Measurements from ENCODE around the gene HEATR9. TPM values are rescaled to one million over a fixed set of nuclear protein-coding genes. Genes with fewer than 3 reads are reported as not detected.

HEATR9 gene
- total RNA-seq, 1 donor from 2014 or later = not detected

DNA sequence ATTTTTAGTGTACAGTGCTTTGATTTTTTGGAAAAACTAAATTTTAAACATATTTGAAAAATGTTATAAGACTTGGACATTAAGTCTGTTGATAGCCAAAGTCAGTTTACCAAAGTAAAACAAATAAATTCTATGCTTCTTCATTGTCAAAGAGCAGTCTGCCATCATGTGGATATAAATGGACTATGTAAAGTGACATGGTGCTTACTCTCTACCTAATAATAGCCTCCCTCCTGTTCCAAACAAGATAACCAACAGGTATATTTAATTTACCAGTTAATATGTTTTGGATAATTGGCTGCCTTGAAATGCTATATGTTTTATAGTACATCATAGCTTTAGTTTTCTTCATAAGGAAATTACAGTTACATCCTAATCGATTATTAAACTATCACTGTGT, 43.5 kb downstream of the HEATR9 start:
- H3K4me3 ChIP-seq (ENCODE audit: low read depth, low read length) = no peak overlapping the region
- no peak for TF ChIP-seq CTCF (conservative IDR thresholded peaks at IDR 0.05; ENCODE audit: low read depth, low read length)
- DNase-seq (ENCODE audit: low read depth) = no peak

GRCh38 chr17:35821308-35821707, 47.4 kb downstream of the HEATR9 start:
- no peak overlapping the region for H3K4me3 ChIP-seq (ENCODE audit: low read depth, low read length)
- no peak for TF ChIP-seq CTCF (conservative IDR thresholded peaks at IDR 0.05; ENCODE audit: low read depth, low read length)
- DNase-seq (ENCODE audit: low read depth) = no peak

GRCh38 chr17:35819455-35819854, 49.2 kb downstream of the HEATR9 start:
- DNase-seq (ENCODE audit: low read depth) = no peak
- H3K4me3 ChIP-seq (ENCODE audit: low read depth, low read length) = no peak overlapping the region
- no peak for TF ChIP-seq CTCF (conservative IDR thresholded peaks at IDR 0.05; ENCODE audit: low read depth, low read length)

GRCh38 chr17:35817196-35817595, 51.5 kb downstream of the HEATR9 start:
- no peak overlapping the region for H3K4me3 ChIP-seq (ENCODE audit: low read depth, low read length)
- TF ChIP-seq CTCF (conservative IDR thresholded peaks at IDR 0.05; ENCODE audit: low read depth, low read length) = no peak
- no peak for DNase-seq (ENCODE audit: low read depth)

GRCh38 chr17:35816723-35817122, 52.0 kb downstream of the HEATR9 start:
- DNase-seq (ENCODE audit: low read depth) = no peak
- H3K4me3 ChIP-seq (ENCODE audit: low read depth, low read length) = no peak overlapping the region
- TF ChIP-seq CTCF (conservative IDR thresholded peaks at IDR 0.05; ENCODE audit: low read depth, low read length) = no peak

- no peak for TF ChIP-seq CTCF (conservative IDR thresholded peaks at IDR 0.05; ENCODE audit: low read depth, low read length)
- no peak for DNase-seq (ENCODE audit: low read depth)
- H3K4me3 ChIP-seq (ENCODE audit: low read depth, low read length) = no peak overlapping the region
These were observed 56.2 kb downstream of the HEATR9 start for GRCh38 chr17:35812456-35812855.

DNA sequence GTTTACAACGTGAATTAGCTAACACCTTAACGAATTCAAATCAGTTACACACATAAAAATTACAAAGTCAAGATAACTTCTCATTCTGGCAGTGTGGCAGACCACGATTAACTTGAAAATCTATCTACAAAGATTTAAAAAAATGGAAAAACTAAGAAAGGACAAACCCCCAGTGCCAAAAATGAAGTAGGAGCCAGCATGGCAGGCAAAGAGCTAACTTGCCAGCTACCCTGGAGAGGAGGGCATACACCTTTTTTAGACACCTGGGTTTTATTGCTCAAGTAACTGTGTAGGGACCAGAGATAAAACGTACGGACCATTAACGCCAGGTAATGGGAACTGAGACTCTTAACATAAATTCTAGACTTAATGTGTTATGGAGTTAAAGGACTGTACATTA, 56.9 kb downstream of the HEATR9 start:
- no peak for DNase-seq (ENCODE audit: low read depth)
- no peak overlapping the region for H3K4me3 ChIP-seq (ENCODE audit: low read depth, low read length)
- TF ChIP-seq CTCF (conservative IDR thresholded peaks at IDR 0.05; ENCODE audit: low read depth, low read length) = no peak
